Adrenal gland (tissue), 5 donors: ENCODE results near the gene SMYD2.

Experiments
- POLR2A ChIP-seq, 2 donors: fragments of 450-650 bp; IDR thresholded peaks; one replicate each; pipeline ENCODE4 v1.6.1; 2017; ENCODE audit warnings: antibody characterized with exemption in 2 of 2, mild to moderate bottlenecking in 2 of 2, moderate library complexity in 1 of 2
- TF ChIP-seq, protein P1 (sequence below), 6 experiments: fragments of 450-650 bp in 4 of 6; fragments of 200-600 bp in 2 of 6; sonication (generic) in 1 of 6; IDR thresholded peaks; 1 replicate in 5 of 6; 2 replicates in 1 of 6; pipeline versions ENCODE4 v1.5.1 to v1.8.0; 2016 to 2021; ENCODE audit warnings: antibody characterized with exemption in 6 of 6, mild to moderate bottlenecking in 2 of 6, moderate library complexity in 1 of 6
- donor health status: DM: no; HTN: no; CAD: no.

GRCh38 chr1:214303141-214303930, 22.4 kb downstream of the SMYD2 start:
- TF ChIP-seq, protein P1, sequence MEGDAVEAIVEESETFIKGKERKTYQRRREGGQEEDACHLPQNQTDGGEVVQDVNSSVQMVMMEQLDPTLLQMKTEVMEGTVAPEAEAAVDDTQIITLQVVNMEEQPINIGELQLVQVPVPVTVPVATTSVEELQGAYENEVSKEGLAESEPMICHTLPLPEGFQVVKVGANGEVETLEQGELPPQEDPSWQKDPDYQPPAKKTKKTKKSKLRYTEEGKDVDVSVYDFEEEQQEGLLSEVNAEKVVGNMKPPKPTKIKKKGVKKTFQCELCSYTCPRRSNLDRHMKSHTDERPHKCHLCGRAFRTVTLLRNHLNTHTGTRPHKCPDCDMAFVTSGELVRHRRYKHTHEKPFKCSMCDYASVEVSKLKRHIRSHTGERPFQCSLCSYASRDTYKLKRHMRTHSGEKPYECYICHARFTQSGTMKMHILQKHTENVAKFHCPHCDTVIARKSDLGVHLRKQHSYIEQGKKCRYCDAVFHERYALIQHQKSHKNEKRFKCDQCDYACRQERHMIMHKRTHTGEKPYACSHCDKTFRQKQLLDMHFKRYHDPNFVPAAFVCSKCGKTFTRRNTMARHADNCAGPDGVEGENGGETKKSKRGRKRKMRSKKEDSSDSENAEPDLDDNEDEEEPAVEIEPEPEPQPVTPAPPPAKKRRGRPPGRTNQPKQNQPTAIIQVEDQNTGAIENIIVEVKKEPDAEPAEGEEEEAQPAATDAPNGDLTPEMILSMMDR (IDR thresholded peaks at IDR 0.05), result no peak
- no peak for TF ChIP-seq POLR2A (IDR thresholded peaks at IDR 0.05)
